AG04449 (cell line): ENCODE data around the gene MRPL38.
"Not testable (repeated sequence)": the region's sequence is repeated elsewhere in the genome, so short reads cannot be mapped to it uniquely, and the experiment has no call there.

ENCODE experiments used
- CTCF ChIA-PET: fragments of 350-600 bp; formaldehyde crosslinking; extraction: SDS; loops from one replicate; lab custom pipeline; 2021; ENCODE audit warnings: antibody characterized with exemption; lab: Yijun Ruan, JAX
- POLR2A ChIA-PET: fragments of 400-600, 350-600 bp; formaldehyde crosslinking; extraction: SDS; loops from one replicate; lab custom pipeline; 2020; ENCODE audit warnings: antibody characterized with exemption, inconsistent platforms; lab: Yijun Ruan, JAX
- DNase-seq: peaks from one replicate; pipeline ENCODE4 v3.0.0-alpha.2; 2010; ENCODE audit warnings: low read depth, low spot score
- H3K4me3 ChIP-seq: 2 replicates; pipeline ENCODE4 v1.5.1; 2011; ENCODE audit warnings: low read depth, mild to moderate bottlenecking, control low read depth, low read length
- CTCF ChIP-seq: IDR thresholded peaks from one replicate; pipeline ENCODE4 v1.5.1; 2011; ENCODE audit warnings: mild to moderate bottlenecking, moderate library complexity, low read length, control low read depth, inconsistent platforms; ENCODE audit not compliant: insufficient read depth; ENCODE audit errors: missing control alignments

The MRPL38 gene

GRCh38 chr17:75874323-75875181, 30.1 kb downstream of the MRPL38 start:
- no peak for DNase-seq
- ChIA-PET CTCF (interaction anchor here (1.1 to 4.6 kb wide), 9 partner anchors 12 to 241 kb away, joined by 3 to 24 read pairs (median 7); partner anchors contain the start of genes MRPL38, SMIM5, TRIM65 and WBP2), POLR2A (no interaction called here)
- no peak for TF ChIP-seq CTCF
- no peak overlapping the region for H3K4me3 ChIP-seq

GRCh38 chr17:75873587-75874322, 30.9 kb downstream of the MRPL38 start:
- TF ChIP-seq CTCF: no peak
- CTCF ChIA-PET: interaction anchor here (1.4 to 4.6 kb wide), 5 partner anchors 12 to 120 kb away, joined by 5 to 24 read pairs (median 7); partner anchors contain the start of gene WBP2
- POLR2A ChIA-PET: interaction anchor here (1.3 kb wide), 1 partner anchor 94 kb away, joined by 11 read pairs; a partner anchor contains a TSS

GRCh38 chr17:75872434-75873351, 32.0 kb downstream of the MRPL38 start:
- H3K4me3 ChIP-seq: no peak overlapping the region
- POLR2A ChIA-PET: interaction anchor here (1.0 to 1.7 kb wide), 3 partner anchors 18 to 93 kb away, joined by 5 to 11 read pairs (median 5); partner anchors contain the start of genes TRIM65 and WBP2
- CTCF ChIA-PET: interaction anchor here (1.0 to 4.6 kb wide), 7 partner anchors 11 to 119 kb away, joined by 3 to 24 read pairs (median 5); partner anchors contain the start of gene WBP2
- TF ChIP-seq CTCF: no peak
- no peak for DNase-seq

More at GRCh38 chr17:75873587-75874322, 30.9 kb downstream of the MRPL38 start:
- H3K4me3 ChIP-seq: no peak overlapping the region
- DNase-seq: no peak

- POLR2A ChIA-PET, DNase-seq: not testable (repeated sequence)
- CTCF ChIA-PET: interaction anchor here (1.3 to 1.8 kb wide), 2 partner anchors 8 to 144 kb away, joined by 3 to 7 read pairs; partner anchors contain the start of gene TRIM47
Measured at GRCh38 chr17:75870228-75870627, 34.5 kb downstream of the MRPL38 start.

GRCh38 chr17:75869282-75870141, 35.2 kb downstream of the MRPL38 start:
- no peak for TF ChIP-seq CTCF
- DNase-seq: no peak
- POLR2A ChIA-PET: no interaction called here
- no peak overlapping the region for H3K4me3 ChIP-seq
- CTCF ChIA-PET: interaction anchor here (1.3 to 1.8 kb wide), 2 partner anchors 8 to 145 kb away, joined by 3 to 7 read pairs; partner anchors contain the start of gene TRIM47

More at GRCh38 chr17:75870228-75870627, 34.5 kb downstream of the MRPL38 start:
- not testable (repeated sequence) for H3K4me3 ChIP-seq

- POLR2A ChIA-PET, H3K4me3 ChIP-seq, DNase-seq: not testable (repeated sequence)
- CTCF ChIA-PET: interaction anchor here (1.2 to 1.8 kb wide), 3 partner anchors 9 to 36 kb away, joined by 3 to 7 read pairs (median 3); partner anchors contain the start of genes MRPL38 and TRIM47
Measured at GRCh38 chr17:75868730-75869281, 35.9 kb downstream of the MRPL38 start.

GRCh38 chr17:75865404-75866188, 39.1 kb downstream of the MRPL38 start:
- CTCF ChIA-PET: interaction anchor here (0.7 to 1.7 kb wide), 4 partner anchors 10 to 116 kb away, joined by 3 to 7 read pairs (median 4); partner anchors contain the start of gene WBP2
- POLR2A ChIA-PET, H3K4me3 ChIP-seq, DNase-seq: not testable (repeated sequence)

GRCh38 chr17:75864887-75865286, 39.8 kb downstream of the MRPL38 start:
- DNase-seq, H3K4me3 ChIP-seq: not testable (repeated sequence)
- ChIA-PET POLR2A (interaction anchor here (0.6 to 0.8 kb wide), 2 partner anchors 9 to 13 kb away, joined by 3 to 4 read pairs; partner anchors contain the start of gene WBP2), CTCF (interaction anchor here (0.7 to 1.7 kb wide), 5 partner anchors 9 to 115 kb away, joined by 3 to 7 read pairs (median 3); partner anchors contain the start of genes TRIM65 and WBP2)
